Endothelial cell of umbilical vein (primary cell): ENCODE results near the gene MOK. TPM values are rescaled to one million over a fixed set of nuclear protein-coding genes. Genes with fewer than 3 reads are reported as not detected.

Experiments
- BruUV-seq: library from RNA; stranded (reverse); fragments of 400-500 nt; replicated peaks from 2 replicates; lab custom pipeline; 2021; lab: Mats Ljungman, UMichigan
- CTCF ChIA-PET: fragments of 300-600, 350-600 bp; sonication (Branson Sonifier 250); formaldehyde crosslinking; loops from one replicate; lab custom pipeline; 2021; ENCODE audit warnings: antibody characterized with exemption, inconsistent platforms; lab: Charles Lee
- POLR2A ChIA-PET: fragments of 300-600, 350-600 bp; sonication (Branson Sonifier 250); formaldehyde crosslinking; loops from one replicate; lab custom pipeline; 2021; ENCODE audit warnings: antibody characterized with exemption, inconsistent platforms; lab: Charles Lee
- DNase-seq: peaks from one replicate; pipeline ENCODE4 v3.0.0-alpha.2; 2011; ENCODE audit warnings: low read depth, low spot score
- FAIRE-seq: peaks from 2 replicates; lab custom pipeline; 2011; peaks lifted over from hg19 to GRCh38; lab: Jason Lieb, UNC
- H2AFZ ChIP-seq: 2 replicates; pipeline ENCODE4 v1.6.0; 2012; ENCODE audit warnings: low read depth, low read length, control low read depth, inconsistent platforms
- H3K27ac ChIP-seq: 2 replicates; pipeline ENCODE4 v1.5.1; 2011; ENCODE audit warnings: low read depth, mild to moderate bottlenecking, control low read depth, low read length, moderate library complexity; ENCODE audit not compliant: insufficient read depth
- H3K27me3 ChIP-seq, 2 experiments: 2 replicates each; pipeline versions ENCODE4 v1.6.0 to v1.6.1; 2011; ENCODE audit warnings: low read length in 2 of 2, mixed read lengths in 1 of 2; ENCODE audit not compliant: control insufficient read depth in 2 of 2, insufficient read depth in 2 of 2
- H3K36me3 ChIP-seq, 2 experiments: 2 replicates in 1 of 2; 3 replicates in 1 of 2; pipeline ENCODE4 v1.5.1; 2011; ENCODE audit warnings: low read length in 2 of 2, mild to moderate bottlenecking in 1 of 2, moderate library complexity in 1 of 2; ENCODE audit not compliant: control insufficient read depth in 2 of 2, insufficient read depth in 2 of 2; ENCODE audit errors: extremely low read depth in 1 of 2
- H3K4me1 ChIP-seq: 3 replicates; pipeline ENCODE4 v1.5.1; 2011; ENCODE audit warnings: mild to moderate bottlenecking, low read length; ENCODE audit not compliant: control insufficient read depth, insufficient read depth; ENCODE audit errors: extremely low read depth
- H3K4me2 ChIP-seq: 2 replicates; pipeline ENCODE4 v1.6.1; 2011; ENCODE audit warnings: low read length, control low read depth, mixed read lengths; ENCODE audit not compliant: insufficient read depth
- H3K4me3 ChIP-seq, 3 experiments: fragments of 200-600 bp in 1 of 3; sonication (generic), shearing (Covaris generic) in 1 of 3; replicated peaks in 1 of 3; 2 replicates each; pipeline ENCODE4 v1.5.1; 2011 to 2016; ENCODE audit warnings: control low read depth in 3 of 3, low read length in 3 of 3, mild to moderate bottlenecking in 2 of 3, inconsistent platforms in 1 of 3, low read depth in 1 of 3, moderate library complexity in 1 of 3; ENCODE audit not compliant: insufficient read depth in 1 of 3
- H3K79me2 ChIP-seq: 2 replicates; pipeline ENCODE4 v1.6.0; 2012; ENCODE audit warnings: low read length, inconsistent platforms; ENCODE audit not compliant: control insufficient read depth, insufficient read depth
- H3K9ac ChIP-seq: replicated peaks from 2 replicates; pipeline ENCODE3; 2011; ENCODE audit warnings: low read length, control low read depth; ENCODE audit not compliant: insufficient read depth; ENCODE audit errors: extremely low read depth
- H3K9me1 ChIP-seq: replicated peaks from 3 replicates; pipeline ENCODE4 v1.6.0; 2011; ENCODE audit warnings: mild to moderate bottlenecking, low read length; ENCODE audit not compliant: control insufficient read depth, insufficient read depth; ENCODE audit errors: extremely low read depth
- H3K9me3 ChIP-seq: replicated peaks from 2 replicates; pipeline ENCODE4 v1.5.1; 2012; ENCODE audit warnings: low read length, inconsistent platforms; ENCODE audit not compliant: control insufficient read depth, insufficient read depth
- H4K20me1 ChIP-seq: replicated peaks from 2 replicates; pipeline ENCODE3; 2011; ENCODE audit warnings: mild to moderate bottlenecking, low read length; ENCODE audit not compliant: control insufficient read depth, insufficient read depth; ENCODE audit errors: extremely low read depth
- FOS ChIP-seq: IDR thresholded peaks from 2 replicates; pipeline ENCODE4 v1.6.1; 2011; ENCODE audit warnings: mild to moderate bottlenecking, low read length, moderate library complexity, borderline replicate concordance; ENCODE audit not compliant: insufficient read depth
- GATA2 ChIP-seq: IDR thresholded peaks from 2 replicates; pipeline ENCODE4 v1.7.0; 2011; ENCODE audit warnings: low read depth, mild to moderate bottlenecking, moderate library complexity, mixed read lengths, low read length; ENCODE audit not compliant: insufficient read length, insufficient read depth
- JUN ChIP-seq: IDR thresholded peaks from 2 replicates; pipeline ENCODE4 v1.6.1; 2011; ENCODE audit warnings: borderline replicate concordance, low read depth; ENCODE audit not compliant: insufficient read length, insufficient read depth
- MYC ChIP-seq: IDR thresholded peaks from one replicate; pipeline ENCODE4 v1.6.1; 2011; ENCODE audit warnings: mild to moderate bottlenecking, low read depth, low read length
- POLR2AphosphoS5 ChIP-seq: IDR thresholded peaks from 2 replicates; pipeline ENCODE4 v1.6.1; 2012; ENCODE audit warnings: low read depth, mild to moderate bottlenecking, control low read depth, low read length, moderate library complexity; ENCODE audit not compliant: insufficient read depth
- dilution Hi-C: fragments of 300-500 bp; cut with MboI; formaldehyde crosslinking; loops from one replicate; pipeline ENCODE4 v1.15.0; 2019; ENCODE audit warnings: low sequenced_read_pairs; ENCODE audit not compliant: extremely low pct_ligation_motif_present
- intact Hi-C: fragments of 100-400 bp; cut with micrococcal nuclease; formaldehyde crosslinking; loops from one replicate; pipeline ENCODE4 v1.10.0; 2022
- polyA plus RNA-seq, 4 experiments: library from polyadenylated mRNA; depleted of rRNA in 3 of 4; stranded (reverse) in 3 of 4; unstranded in 1 of 4; fragments of >200 nt; gene quantifications; 2 replicates each; pipeline versions ENCODE4 v1.2.1 to v1.2.3, GENCODE V29; 2011 to 2012; ENCODE audit warnings: missing spikeins in 1 of 4
- total RNA-seq: library from RNA; stranded (reverse); gene quantifications from 2 replicates; pipeline ENCODE4 v1.2.3, GENCODE V29; 2021
- TF ChIP-seq, protein P1 (sequence below), 2 donors: IDR thresholded peaks; 1 replicate in 1 of 2; 2 replicates in 1 of 2; pipeline ENCODE4 v1.5.1; 2011; ENCODE audit warnings: low read length in 2 of 2, mild to moderate bottlenecking in 2 of 2, moderate library complexity in 2 of 2, control low read depth in 1 of 2, inconsistent platforms in 1 of 2, low read depth in 1 of 2; ENCODE audit not compliant: insufficient read depth in 1 of 2; ENCODE audit errors: extremely low read depth in 1 of 2
- TF ChIP-seq, protein P2 (sequence below): IDR thresholded peaks from 2 replicates; pipeline ENCODE4 v1.6.1; 2011; ENCODE audit not compliant: insufficient read depth, insufficient read length

The MOK gene
- total and polyA plus RNA-seq, 2 donors (not counting 3 experiments of a cell fraction or from before 2014, with no cell fraction given): 6.1 to 8.6 TPM

DNA sequence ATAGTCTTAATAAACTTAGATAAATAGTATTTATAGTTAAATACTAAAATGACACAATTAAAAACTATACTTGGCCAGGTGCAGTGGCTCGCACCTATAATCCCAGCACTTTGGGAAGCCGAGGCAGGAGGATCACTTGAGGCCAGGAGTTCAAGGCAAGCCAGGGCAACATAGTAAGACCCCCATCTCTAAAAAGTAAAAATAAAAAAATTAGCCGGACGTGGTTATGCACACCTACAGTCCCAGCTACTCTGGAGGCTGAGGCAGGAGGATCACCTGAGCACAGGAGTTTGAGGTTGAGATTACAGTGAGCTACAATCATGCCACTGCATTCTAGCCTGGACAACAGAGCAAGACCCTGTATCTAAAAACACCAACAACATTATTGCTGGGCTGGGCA lies 41.7 kb upstream of the MOK start:
- CTCF ChIA-PET: no interaction called here

DNA sequence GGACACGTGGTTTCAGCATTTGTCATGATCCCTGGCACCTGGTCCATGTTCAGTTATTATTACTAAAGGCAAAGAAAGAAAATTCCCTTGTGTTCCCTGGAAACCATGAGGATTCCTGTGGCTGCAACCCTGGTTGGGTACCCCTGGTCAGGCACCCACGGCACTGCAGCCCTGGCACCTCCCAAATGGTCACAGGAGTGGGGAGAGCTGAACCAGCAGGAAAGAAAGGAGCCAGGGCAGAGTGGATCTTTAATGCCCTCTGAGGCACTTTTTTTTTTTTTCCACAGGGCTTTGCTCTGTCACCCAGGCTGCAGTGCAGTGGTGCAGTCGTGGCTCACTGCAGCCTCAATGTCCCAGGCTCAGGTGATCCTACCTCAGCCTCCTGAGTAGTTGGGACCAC lies 40.3 kb upstream of the MOK start:
- H3K4me2 ChIP-seq: no peak overlapping the region
- H3K36me3 ChIP-seq: peaks cover 3 to 31% of the 10 kb centered on the region in 2 experiments
- ChIA-PET CTCF (no interaction called here), POLR2A (no interaction called here)
- H3K4me3 ChIP-seq: no peak overlapping the region
- no peak overlapping the region for H2AFZ ChIP-seq
- no TSS peak for BruUV-seq
- no peak for DNase-seq
- no peak for FAIRE-seq
- H3K4me1 ChIP-seq: no peaks in the 10 kb centered on the region
- TF ChIP-seq POLR2AphosphoS5 (no peak), FOS (no peak), GATA2 (no peak), MYC (no peak)
- TF ChIP-seq, protein P1, sequence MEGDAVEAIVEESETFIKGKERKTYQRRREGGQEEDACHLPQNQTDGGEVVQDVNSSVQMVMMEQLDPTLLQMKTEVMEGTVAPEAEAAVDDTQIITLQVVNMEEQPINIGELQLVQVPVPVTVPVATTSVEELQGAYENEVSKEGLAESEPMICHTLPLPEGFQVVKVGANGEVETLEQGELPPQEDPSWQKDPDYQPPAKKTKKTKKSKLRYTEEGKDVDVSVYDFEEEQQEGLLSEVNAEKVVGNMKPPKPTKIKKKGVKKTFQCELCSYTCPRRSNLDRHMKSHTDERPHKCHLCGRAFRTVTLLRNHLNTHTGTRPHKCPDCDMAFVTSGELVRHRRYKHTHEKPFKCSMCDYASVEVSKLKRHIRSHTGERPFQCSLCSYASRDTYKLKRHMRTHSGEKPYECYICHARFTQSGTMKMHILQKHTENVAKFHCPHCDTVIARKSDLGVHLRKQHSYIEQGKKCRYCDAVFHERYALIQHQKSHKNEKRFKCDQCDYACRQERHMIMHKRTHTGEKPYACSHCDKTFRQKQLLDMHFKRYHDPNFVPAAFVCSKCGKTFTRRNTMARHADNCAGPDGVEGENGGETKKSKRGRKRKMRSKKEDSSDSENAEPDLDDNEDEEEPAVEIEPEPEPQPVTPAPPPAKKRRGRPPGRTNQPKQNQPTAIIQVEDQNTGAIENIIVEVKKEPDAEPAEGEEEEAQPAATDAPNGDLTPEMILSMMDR (IDR thresholded peaks at IDR 0.05; ENCODE audit: extremely low read depth in 1 of 2, insufficient read depth in 1 of 2, low read depth in 1 of 2, low read length in 2 of 2): no peak
- no peaks in the 10 kb centered on the region for H4K20me1 ChIP-seq
- dilution Hi-C loops: no loop called here
- H3K27ac ChIP-seq: no peak overlapping the region
- H3K9me3 ChIP-seq: no peaks in the 10 kb centered on the region
- no peaks in the 10 kb centered on the region for H3K79me2 ChIP-seq
- no peaks in the 10 kb centered on the region for H3K27me3 ChIP-seq
- intact Hi-C loops: no loop called here
- no peak overlapping the region for H3K9ac ChIP-seq
- H3K9me1 ChIP-seq: no peaks in the 10 kb centered on the region

More for the DNA sequence above, 41.7 kb upstream of the MOK start:
- peaks cover 13% of the 10 kb centered on the region for H3K4me1 ChIP-seq
- no peaks in the 10 kb centered on the region for H3K27me3 ChIP-seq
- no peaks in the 10 kb centered on the region for H3K9me3 ChIP-seq
- H3K27ac ChIP-seq: no peak overlapping the region
- POLR2A ChIA-PET: no interaction called here
- H3K79me2 ChIP-seq: no peaks in the 10 kb centered on the region
- dilution Hi-C loops (no loop called here), intact Hi-C loops (no loop called here)
- peaks cover 3 to 24% of the 10 kb centered on the region in 2 experiments for H3K36me3 ChIP-seq
- no peaks in the 10 kb centered on the region for H4K20me1 ChIP-seq
- H3K4me2 ChIP-seq: no peak overlapping the region
- no peak overlapping the region for H3K4me3 ChIP-seq
- no peak overlapping the region for H2AFZ ChIP-seq
- TF ChIP-seq GATA2 (no peak), POLR2AphosphoS5 (no peak), JUN (no peak)
- TF ChIP-seq, protein P2, sequence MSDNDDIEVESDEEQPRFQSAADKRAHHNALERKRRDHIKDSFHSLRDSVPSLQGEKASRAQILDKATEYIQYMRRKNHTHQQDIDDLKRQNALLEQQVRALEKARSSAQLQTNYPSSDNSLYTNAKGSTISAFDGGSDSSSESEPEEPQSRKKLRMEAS: no peak
- TF ChIP-seq, protein P1 (IDR thresholded peaks at IDR 0.05; ENCODE audit: extremely low read depth in 1 of 2, insufficient read depth in 1 of 2, low read depth in 1 of 2, low read length in 2 of 2): no peak
- H3K9ac ChIP-seq: no peak overlapping the region
- DNase-seq: no peak
- no TSS peak for BruUV-seq
- no peaks in the 10 kb centered on the region for H3K9me1 ChIP-seq
- no peak for FAIRE-seq
